Bone marrow (tissue), 2 donors: ENCODE measurements around the gene ZAR1.
"Not testable (repeated sequence)": the region's sequence is repeated elsewhere in the genome, so short reads cannot be mapped to it uniquely, and the experiment has no call there.

Experiments
- DNase-seq, 2 donors: peaks; one replicate each; lab custom pipeline; 2025; lab: John Stamatoyannopoulos, UW

ZAR1 gene

GRCh38 chr4:48490012-48490679 lies at the start of gene ZAR1:
TSS of gene ZAR1 (plus strand) at chr4:48490252. CDS start at chr4:48490292, 40 bp downstream.
- DNase-seq: no peak

GRCh38 chr4:48440914-48441313 lies 49.1 kb upstream of the ZAR1 start:
- DNase-seq: not testable (repeated sequence)

GRCh38 chr4:48445704-48446103 lies 44.3 kb upstream of the ZAR1 start:
- DNase-seq: no peak

- no peak for DNase-seq
Observed at GRCh38 chr4:48446642-48447041, 43.4 kb upstream of the ZAR1 start.

- DNase-seq: no peak
Observed at GRCh38 chr4:48449151-48449550, 40.9 kb upstream of the ZAR1 start.

GRCh38 chr4:48450740-48451139 lies 39.3 kb upstream of the ZAR1 start:
- DNase-seq: no peak

- not testable (repeated sequence) for DNase-seq
Observed at GRCh38 chr4:48451656-48452055, 38.4 kb upstream of the ZAR1 start.

- no peak for DNase-seq
Observed at GRCh38 chr4:48454591-48454990, 35.5 kb upstream of the ZAR1 start.

- no peak for DNase-seq
Observed at GRCh38 chr4:48461000-48461399, 29.1 kb upstream of the ZAR1 start.

GRCh38 chr4:48462363-48462762 lies 27.7 kb upstream of the ZAR1 start:
- DNase-seq: no peak

- no peak for DNase-seq
Observed at GRCh38 chr4:48467442-48467841, 22.6 kb upstream of the ZAR1 start.

- DNase-seq: no peak
Observed at GRCh38 chr4:48467891-48468290, 22.2 kb upstream of the ZAR1 start.

GRCh38 chr4:48470137-48470536 lies 19.9 kb upstream of the ZAR1 start:
- DNase-seq: no peak

- no peak for DNase-seq
Observed at GRCh38 chr4:48470570-48470969, 19.5 kb upstream of the ZAR1 start.

GRCh38 chr4:48472794-48473193 lies 17.3 kb upstream of the ZAR1 start:
- no peak for DNase-seq

- DNase-seq: no peak
Observed at GRCh38 chr4:48475770-48476169, 14.3 kb upstream of the ZAR1 start.

- DNase-seq: no peak
Observed at GRCh38 chr4:48478273-48478672, 11.8 kb upstream of the ZAR1 start.

- DNase-seq: no peak
Observed at GRCh38 chr4:48481581-48481980, 8.5 kb upstream of the ZAR1 start.

- DNase-seq: no peak
Observed at GRCh38 chr4:48483006-48483776, 6.9 kb upstream of the ZAR1 start, which contains the start of gene SLC10A4. TSS of gene SLC10A4 (plus strand) at chr4:48483343. CDS start at chr4:48483562, 219 bp downstream.

- peak in 1 of 2 donors; percentile 17 for DNase-seq
Observed at GRCh38 chr4:48483777-48484493, 6.1 kb upstream of the ZAR1 start.

- DNase-seq: no peak
Observed at GRCh38 chr4:48484494-48485168, 5.4 kb upstream of the ZAR1 start.

- DNase-seq: no peak
Observed at GRCh38 chr4:48489683-48490011, 405 bp upstream of the ZAR1 start.
